GM23248 (cell line): Measurements from ENCODE around the gene ITGA6.

Experiments used
- EZH2 ChIP-seq: fragments of 200-600 bp; sonication (generic); IDR thresholded peaks from 2 replicates; pipeline ENCODE4 v1.6.1; 2018; ENCODE audit warnings: antibody characterized with exemption, mild to moderate bottlenecking; ENCODE audit not compliant: insufficient read depth, poor library complexity, severe bottlenecking
- EZH2phosphoT487 ChIP-seq: fragments of 200-600 bp; sonication (generic); IDR thresholded peaks from 2 replicates; pipeline ENCODE4 v1.6.1; 2018; ENCODE audit warnings: antibody characterized with exemption, moderate library complexity, mild to moderate bottlenecking, low read depth; ENCODE audit not compliant: insufficient read depth

DNA sequence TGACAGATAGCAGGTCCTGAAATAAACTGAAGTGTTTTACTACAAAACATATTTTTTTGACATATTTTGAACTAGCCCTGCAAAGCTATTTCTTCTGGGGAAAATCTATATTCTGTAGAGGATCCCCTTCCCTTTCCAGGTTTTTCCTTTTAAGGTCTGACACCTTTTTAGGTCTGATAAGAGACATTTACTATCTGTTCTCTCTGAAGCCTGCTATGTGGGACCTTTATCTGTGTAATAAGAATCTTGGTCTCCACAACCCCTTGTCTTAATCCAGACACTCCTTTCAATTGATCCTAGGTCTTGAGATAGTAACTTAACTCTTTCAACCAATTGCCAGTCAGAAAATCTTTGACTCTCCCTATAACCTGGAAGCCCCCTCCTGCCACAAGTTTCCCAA, 123.0 kb downstream of the ITGA6 start:
- TF ChIP-seq EZH2 (no peak), EZH2phosphoT487 (no peak)
